ENCODE measurements around the gene CDO1. TPM values are rescaled to one million over a fixed set of nuclear protein-coding genes. Genes with fewer than 3 reads are reported as not detected.

The CDO1 gene
- total RNA-seq, 1 experiment from 2014 or later: not detected

- no peaks in the 10 kb centered on the region for H3K27me3 ChIP-seq (replicated peaks; ENCODE audit: control insufficient read depth, insufficient read depth, low read length)
- no peak overlapping the region for H3K4me3 ChIP-seq (ENCODE audit: low read depth, low read length)
- peaks cover 3% of the 10 kb centered on the region for H3K4me1 ChIP-seq
- H3K36me3 Mint-ChIP-seq (ENCODE audit: insufficient read depth, unreplicated experiment): no peaks in the 10 kb centered on the region
- CTCF ChIA-PET: no interaction called here
- no peak overlapping the region for H3K4me3 Mint-ChIP-seq (ENCODE audit: unreplicated experiment)
- H3K27ac Mint-ChIP-seq (ENCODE audit: unreplicated experiment): no peak overlapping the region
- H3K9me3 ChIP-seq: no peaks in the 10 kb centered on the region
- H3K27me3 Mint-ChIP-seq (ENCODE audit: insufficient read depth, unreplicated experiment): no peaks in the 10 kb centered on the region
- intact Hi-C loops (cut with micrococcal nuclease; ENCODE audit: unreplicated experiment): no loop called here
- BruUV-seq (replicated peaks): no TSS peak
- POLR2A ChIA-PET: no interaction called here
- H3K4me1 Mint-ChIP-seq (ENCODE audit: low read depth, unreplicated experiment): peaks cover 4% of the 10 kb centered on the region
- no peak for DNase-seq
- TF ChIP-seq, protein P1, sequence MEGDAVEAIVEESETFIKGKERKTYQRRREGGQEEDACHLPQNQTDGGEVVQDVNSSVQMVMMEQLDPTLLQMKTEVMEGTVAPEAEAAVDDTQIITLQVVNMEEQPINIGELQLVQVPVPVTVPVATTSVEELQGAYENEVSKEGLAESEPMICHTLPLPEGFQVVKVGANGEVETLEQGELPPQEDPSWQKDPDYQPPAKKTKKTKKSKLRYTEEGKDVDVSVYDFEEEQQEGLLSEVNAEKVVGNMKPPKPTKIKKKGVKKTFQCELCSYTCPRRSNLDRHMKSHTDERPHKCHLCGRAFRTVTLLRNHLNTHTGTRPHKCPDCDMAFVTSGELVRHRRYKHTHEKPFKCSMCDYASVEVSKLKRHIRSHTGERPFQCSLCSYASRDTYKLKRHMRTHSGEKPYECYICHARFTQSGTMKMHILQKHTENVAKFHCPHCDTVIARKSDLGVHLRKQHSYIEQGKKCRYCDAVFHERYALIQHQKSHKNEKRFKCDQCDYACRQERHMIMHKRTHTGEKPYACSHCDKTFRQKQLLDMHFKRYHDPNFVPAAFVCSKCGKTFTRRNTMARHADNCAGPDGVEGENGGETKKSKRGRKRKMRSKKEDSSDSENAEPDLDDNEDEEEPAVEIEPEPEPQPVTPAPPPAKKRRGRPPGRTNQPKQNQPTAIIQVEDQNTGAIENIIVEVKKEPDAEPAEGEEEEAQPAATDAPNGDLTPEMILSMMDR (IDR thresholded peaks at IDR 0.05; ENCODE audit: insufficient read depth in 1 of 2, low read depth in 1 of 2, low read length in 1 of 2, severe bottlenecking in 1 of 2, unreplicated experiment in 1 of 2): no peak
- no peaks in the 10 kb centered on the region for H3K36me3 ChIP-seq (ENCODE audit: control insufficient read depth, insufficient read depth, low read length)
- H3K9me3 Mint-ChIP-seq (ENCODE audit: unreplicated experiment): peaks cover 7% of the 10 kb centered on the region
Measured at GRCh38 chr5:115812372-115812771, 4.1 kb downstream of the CDO1 start.

DNA sequence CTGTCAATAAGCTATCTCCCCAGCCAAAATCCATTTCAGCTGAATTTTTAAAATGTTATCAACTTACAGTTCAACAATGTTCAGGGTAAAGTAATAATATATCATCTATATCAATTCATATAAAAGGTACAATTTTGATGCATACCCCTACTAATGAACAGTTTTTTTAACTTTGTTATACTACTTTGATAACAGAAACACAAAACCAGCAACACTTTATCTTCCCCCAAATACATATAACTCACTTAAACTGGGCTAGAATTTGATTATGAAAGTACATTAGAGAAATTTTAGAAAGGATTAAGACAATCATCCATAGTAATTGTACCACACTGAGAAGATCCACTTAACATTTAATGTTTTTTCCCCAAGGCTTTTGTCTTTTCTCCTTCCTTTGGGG, 5.1 kb downstream of the CDO1 start:
- Histone ChIP-seq H3K27me3 (replicated peaks; ENCODE audit: control insufficient read depth, insufficient read depth, low read length) (no peaks in the 10 kb centered on the region), H3K9me3 (no peaks in the 10 kb centered on the region), H3K36me3 (ENCODE audit: control insufficient read depth, insufficient read depth, low read length) (no peaks in the 10 kb centered on the region), H3K4me1 (peaks cover 13% of the 10 kb centered on the region), H3K4me3 (ENCODE audit: low read depth, low read length) (no peak overlapping the region)
- H3K36me3 Mint-ChIP-seq (ENCODE audit: insufficient read depth, unreplicated experiment): no peaks in the 10 kb centered on the region
- H3K9me3 Mint-ChIP-seq (ENCODE audit: unreplicated experiment): peaks cover 12% of the 10 kb centered on the region
- CTCF ChIA-PET: no interaction called here
- no TSS peak for BruUV-seq (replicated peaks)
- no peak overlapping the region for H3K4me3 Mint-ChIP-seq (ENCODE audit: unreplicated experiment)
- POLR2A ChIA-PET: no interaction called here
- no peaks in the 10 kb centered on the region for H3K27me3 Mint-ChIP-seq (ENCODE audit: insufficient read depth, unreplicated experiment)
- TF ChIP-seq, protein P1 (IDR thresholded peaks at IDR 0.05; ENCODE audit: insufficient read depth in 1 of 2, low read depth in 1 of 2, low read length in 1 of 2, severe bottlenecking in 1 of 2, unreplicated experiment in 1 of 2): no peak
- intact Hi-C loops (cut with micrococcal nuclease; ENCODE audit: unreplicated experiment): no loop called here
- H3K27ac Mint-ChIP-seq (ENCODE audit: unreplicated experiment): no peak overlapping the region
- no peak for DNase-seq
- H3K4me1 Mint-ChIP-seq (ENCODE audit: low read depth, unreplicated experiment): peaks cover 12% of the 10 kb centered on the region

GRCh38 chr5:115810761-115811160, 5.7 kb downstream of the CDO1 start:
- CTCF ChIA-PET: no interaction called here
- no peaks in the 10 kb centered on the region for H3K36me3 ChIP-seq (ENCODE audit: control insufficient read depth, insufficient read depth, low read length)
- TF ChIP-seq, protein P1 (IDR thresholded peaks at IDR 0.05; ENCODE audit: insufficient read depth in 1 of 2, low read depth in 1 of 2, low read length in 1 of 2, severe bottlenecking in 1 of 2, unreplicated experiment in 1 of 2): no peak
- H3K4me3 Mint-ChIP-seq (ENCODE audit: unreplicated experiment): no peak overlapping the region
- peaks cover 15% of the 10 kb centered on the region for H3K4me1 Mint-ChIP-seq (ENCODE audit: low read depth, unreplicated experiment)
- H3K4me3 ChIP-seq (ENCODE audit: low read depth, low read length): no peak overlapping the region
- no peaks in the 10 kb centered on the region for H3K27me3 ChIP-seq (replicated peaks; ENCODE audit: control insufficient read depth, insufficient read depth, low read length)
- BruUV-seq (replicated peaks): no TSS peak
- H3K36me3 Mint-ChIP-seq (ENCODE audit: insufficient read depth, unreplicated experiment): no peaks in the 10 kb centered on the region
- POLR2A ChIA-PET: no interaction called here
- H3K9me3 Mint-ChIP-seq (ENCODE audit: unreplicated experiment): peaks cover 12% of the 10 kb centered on the region
- DNase-seq: no peak
- peaks cover 19% of the 10 kb centered on the region for H3K4me1 ChIP-seq
- H3K27ac Mint-ChIP-seq (ENCODE audit: unreplicated experiment): no peak overlapping the region
- no peaks in the 10 kb centered on the region for H3K9me3 ChIP-seq
- intact Hi-C loops (cut with micrococcal nuclease; ENCODE audit: unreplicated experiment): no loop called here
- H3K27me3 Mint-ChIP-seq (ENCODE audit: insufficient read depth, unreplicated experiment): no peaks in the 10 kb centered on the region

Data from Caco-2 (cell line).